ENCODE data around the gene PTPRN2.

Gene PTPRN2

GRCh38 chr7:158008267-158008666 is 579.4 kb downstream of the PTPRN2 start:
- TF ChIP-seq CTCF (conservative IDR thresholded peaks at IDR 0.05; ENCODE audit: low read length): no peak
- H3K4me3 ChIP-seq (ENCODE audit: low read length): no peak overlapping the region
- DNase-seq (ENCODE audit: low read depth): no peak

- TF ChIP-seq CTCF (conservative IDR thresholded peaks at IDR 0.05; ENCODE audit: low read length): no peak
- H3K4me3 ChIP-seq (ENCODE audit: low read length): no peak overlapping the region
- DNase-seq (ENCODE audit: low read depth): no peak
Observed at GRCh38 chr7:158007697-158008257, 579.8 kb downstream of the PTPRN2 start.

GRCh38 chr7:158006841-158007696 is 580.6 kb downstream of the PTPRN2 start:
- no peak overlapping the region for H3K4me3 ChIP-seq (ENCODE audit: low read length)
- no peak for TF ChIP-seq CTCF (conservative IDR thresholded peaks at IDR 0.05; ENCODE audit: low read length)
- no peak for DNase-seq (ENCODE audit: low read depth)

- no peak overlapping the region for H3K4me3 ChIP-seq (ENCODE audit: low read length)
- TF ChIP-seq CTCF (conservative IDR thresholded peaks at IDR 0.05; ENCODE audit: low read length): no peak
- DNase-seq (ENCODE audit: low read depth): no peak
Observed at GRCh38 chr7:158005531-158005930, 582.1 kb downstream of the PTPRN2 start.

GRCh38 chr7:158004123-158004490 is 583.5 kb downstream of the PTPRN2 start:
- H3K4me3 ChIP-seq (ENCODE audit: low read length): no peak overlapping the region
- no peak for DNase-seq (ENCODE audit: low read depth)
- no peak for TF ChIP-seq CTCF (conservative IDR thresholded peaks at IDR 0.05; ENCODE audit: low read length)

GRCh38 chr7:158003441-158004122 is 584.0 kb downstream of the PTPRN2 start:
- no peak overlapping the region for H3K4me3 ChIP-seq (ENCODE audit: low read length)
- no peak for TF ChIP-seq CTCF (conservative IDR thresholded peaks at IDR 0.05; ENCODE audit: low read length)

More at GRCh38 chr7:158003441-158004122, 584.0 kb downstream of the PTPRN2 start:
- no peak for DNase-seq (ENCODE audit: low read depth)

Data from AG10803 (cell line).